ENCODE data around the gene ELP5. TPM values are rescaled to one million over a fixed set of nuclear protein-coding genes. Genes with fewer than 3 reads are reported as not detected.

Gene ELP5
- total and polyA plus RNA-seq, 2 experiments from 2014 or later: 38.3 to 41.4 TPM

GRCh38 chr17:7234083-7234951 lies 17.7 kb upstream of the ELP5 start, which contains the start of gene DVL2:
DVL2 (minus strand) TSS chr17:7234517; CDS start chr17:7234262, 255 bp downstream.
- Histone ChIP-seq H3K36me3 (ENCODE audit: insufficient read depth) (peaks cover 11% of the 10 kb centered on the region), H3F3A (replicated peaks; ENCODE audit: low read depth) (peaks cover 36% of the 10 kb centered on the region), H3K4me2 (peak within 1 kb of the TSS; percentile 97), H4K20me1 (replicated peaks; ENCODE audit: insufficient read depth) (peaks cover 37% of the 10 kb centered on the region), H3K4me1 (ENCODE audit: insufficient read depth) (peaks cover 21% of the 10 kb centered on the region), H3K27ac (ENCODE audit: low read depth) (peak within 1 kb of the TSS; percentile 85), H3K4me3 (peak within 1 kb of the TSS; percentile 97), H3K79me2 (replicated peaks; ENCODE audit: insufficient read depth) (peaks cover 74% of the 10 kb centered on the region), H2AFZ (peak within 1 kb of the TSS; percentile 88), H3K9me2 (ENCODE audit: insufficient read depth) (no peaks in the 10 kb centered on the region), H3K27me3 (ENCODE audit: insufficient read depth) (no peaks in the 10 kb centered on the region)
- H3K4me3 Mint-ChIP-seq: peak within 1 kb of the TSS; percentile 100
- peak; percentile 100 for TF ChIP-seq POLR2AphosphoS5 (IDR thresholded peaks at IDR 0.05; ENCODE audit: low read depth)
- TF ChIP-seq STAT1 (IDR thresholded peaks at IDR 0.05; ENCODE audit: unreplicated experiment): no peak
- peak; percentile 78 for TF ChIP-seq CREB1 (CRISPR knock-in tag; IDR thresholded peaks at IDR 0.05; ENCODE audit: low read depth)
- no peak for TF ChIP-seq EZH2phosphoT487 (IDR thresholded peaks at IDR 0.05; ENCODE audit: unreplicated experiment)
- TF ChIP-seq ZNF114 (CRISPR knock-in tag; IDR thresholded peaks at IDR 0.05): no peak
- TF ChIP-seq EZH2 (IDR thresholded peaks at IDR 0.05; ENCODE audit: low read depth, unreplicated experiment): no peak
- no peak for TF ChIP-seq CTCF (conservative IDR thresholded peaks at IDR 0.05; ENCODE audit: low read depth in 2 of 2)
- TF ChIP-seq, protein P1, sequence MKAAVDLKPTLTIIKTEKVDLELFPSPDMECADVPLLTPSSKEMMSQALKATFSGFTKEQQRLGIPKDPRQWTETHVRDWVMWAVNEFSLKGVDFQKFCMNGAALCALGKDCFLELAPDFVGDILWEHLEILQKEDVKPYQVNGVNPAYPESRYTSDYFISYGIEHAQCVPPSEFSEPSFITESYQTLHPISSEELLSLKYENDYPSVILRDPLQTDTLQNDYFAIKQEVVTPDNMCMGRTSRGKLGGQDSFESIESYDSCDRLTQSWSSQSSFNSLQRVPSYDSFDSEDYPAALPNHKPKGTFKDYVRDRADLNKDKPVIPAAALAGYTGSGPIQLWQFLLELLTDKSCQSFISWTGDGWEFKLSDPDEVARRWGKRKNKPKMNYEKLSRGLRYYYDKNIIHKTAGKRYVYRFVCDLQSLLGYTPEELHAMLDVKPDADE (IDR thresholded peaks at IDR 0.05): peak; percentile 61; the same call in 1 of the 2 replicates
- no peak for TF ChIP-seq JUNB (IDR thresholded peaks at IDR 0.05; ENCODE audit: unreplicated experiment)
- TF ChIP-seq, protein P2, sequence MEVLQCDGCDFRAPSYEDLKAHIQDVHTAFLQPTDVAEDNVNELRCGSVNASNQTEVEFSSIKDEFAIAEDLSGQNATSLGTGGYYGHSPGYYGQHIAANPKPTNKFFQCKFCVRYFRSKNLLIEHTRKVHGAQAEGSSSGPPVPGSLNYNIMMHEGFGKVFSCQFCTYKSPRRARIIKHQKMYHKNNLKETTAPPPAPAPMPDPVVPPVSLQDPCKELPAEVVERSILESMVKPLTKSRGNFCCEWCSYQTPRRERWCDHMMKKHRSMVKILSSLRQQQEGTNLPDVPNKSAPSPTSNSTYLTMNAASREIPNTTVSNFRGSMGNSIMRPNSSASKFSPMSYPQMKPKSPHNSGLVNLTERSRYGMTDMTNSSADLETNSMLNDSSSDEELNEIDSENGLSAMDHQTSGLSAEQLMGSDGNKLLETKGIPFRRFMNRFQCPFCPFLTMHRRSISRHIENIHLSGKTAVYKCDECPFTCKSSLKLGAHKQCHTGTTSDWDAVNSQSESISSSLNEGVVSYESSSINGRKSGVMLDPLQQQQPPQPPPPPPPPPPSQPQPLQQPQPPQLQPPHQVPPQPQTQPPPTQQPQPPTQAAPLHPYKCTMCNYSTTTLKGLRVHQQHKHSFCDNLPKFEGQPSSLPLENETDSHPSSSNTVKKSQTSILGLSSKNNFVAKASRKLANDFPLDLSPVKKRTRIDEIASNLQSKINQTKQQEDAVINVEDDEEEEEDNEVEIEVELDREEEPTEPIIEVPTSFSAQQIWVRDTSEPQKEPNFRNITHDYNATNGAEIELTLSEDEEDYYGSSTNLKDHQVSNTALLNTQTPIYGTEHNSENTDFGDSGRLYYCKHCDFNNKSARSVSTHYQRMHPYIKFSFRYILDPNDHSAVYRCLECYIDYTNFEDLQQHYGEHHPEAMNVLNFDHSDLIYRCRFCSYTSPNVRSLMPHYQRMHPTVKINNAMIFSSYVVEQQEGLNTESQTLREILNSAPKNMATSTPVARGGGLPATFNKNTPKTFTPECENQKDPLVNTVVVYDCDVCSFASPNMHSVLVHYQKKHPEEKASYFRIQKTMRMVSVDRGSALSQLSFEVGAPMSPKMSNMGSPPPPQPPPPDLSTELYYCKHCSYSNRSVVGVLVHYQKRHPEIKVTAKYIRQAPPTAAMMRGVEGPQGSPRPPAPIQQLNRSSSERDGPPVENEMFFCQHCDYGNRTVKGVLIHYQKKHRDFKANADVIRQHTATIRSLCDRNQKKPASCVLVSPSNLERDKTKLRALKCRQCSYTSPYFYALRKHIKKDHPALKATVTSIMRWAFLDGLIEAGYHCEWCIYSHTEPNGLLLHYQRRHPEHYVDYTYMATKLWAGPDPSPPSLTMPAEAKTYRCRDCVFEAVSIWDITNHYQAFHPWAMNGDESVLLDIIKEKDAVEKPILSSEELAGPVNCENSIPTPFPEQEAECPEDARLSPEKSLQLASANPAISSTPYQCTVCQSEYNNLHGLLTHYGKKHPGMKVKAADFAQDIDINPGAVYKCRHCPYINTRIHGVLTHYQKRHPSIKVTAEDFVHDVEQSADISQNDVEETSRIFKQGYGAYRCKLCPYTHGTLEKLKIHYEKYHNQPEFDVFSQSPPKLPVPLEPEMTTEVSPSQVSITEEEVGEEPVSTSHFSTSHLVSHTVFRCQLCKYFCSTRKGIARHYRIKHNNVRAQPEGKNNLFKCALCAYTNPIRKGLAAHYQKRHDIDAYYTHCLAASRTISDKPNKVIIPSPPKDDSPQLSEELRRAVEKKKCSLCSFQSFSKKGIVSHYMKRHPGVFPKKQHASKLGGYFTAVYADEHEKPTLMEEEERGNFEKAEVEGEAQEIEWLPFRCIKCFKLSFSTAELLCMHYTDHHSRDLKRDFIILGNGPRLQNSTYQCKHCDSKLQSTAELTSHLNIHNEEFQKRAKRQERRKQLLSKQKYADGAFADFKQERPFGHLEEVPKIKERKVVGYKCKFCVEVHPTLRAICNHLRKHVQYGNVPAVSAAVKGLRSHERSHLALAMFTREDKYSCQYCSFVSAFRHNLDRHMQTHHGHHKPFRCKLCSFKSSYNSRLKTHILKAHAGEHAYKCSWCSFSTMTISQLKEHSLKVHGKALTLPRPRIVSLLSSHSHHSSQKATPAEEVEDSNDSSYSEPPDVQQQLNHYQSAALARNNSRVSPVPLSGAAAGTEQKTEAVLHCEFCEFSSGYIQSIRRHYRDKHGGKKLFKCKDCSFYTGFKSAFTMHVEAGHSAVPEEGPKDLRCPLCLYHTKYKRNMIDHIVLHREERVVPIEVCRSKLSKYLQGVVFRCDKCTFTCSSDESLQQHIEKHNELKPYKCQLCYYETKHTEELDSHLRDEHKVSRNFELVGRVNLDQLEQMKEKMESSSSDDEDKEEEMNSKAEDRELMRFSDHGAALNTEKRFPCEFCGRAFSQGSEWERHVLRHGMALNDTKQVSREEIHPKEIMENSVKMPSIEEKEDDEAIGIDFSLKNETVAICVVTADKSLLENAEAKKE (CRISPR knock-in tag; IDR thresholded peaks at IDR 0.05): no peak
- TF ChIP-seq REST (IDR thresholded peaks at IDR 0.05; ENCODE audit: unreplicated experiment): no peak
- peak; percentile 42 for ATAC-seq
- peak; percentile 99 for DNase-seq (ENCODE audit: low spot score)
- peaks cover 52% of the 10 kb centered on the region for H3K36me3 Mint-ChIP-seq (ENCODE audit: low read depth)
- peaks cover 3% of the 10 kb centered on the region; the same call in 2 of the 3 replicates for H3K9me3 Mint-ChIP-seq
- H3K27me3 Mint-ChIP-seq (ENCODE audit: insufficient read depth, low read depth, poor library complexity): peaks cover 19% of the 10 kb centered on the region
- H3K27ac Mint-ChIP-seq: peak within 1 kb of the TSS; percentile 97
- H3K4me1 Mint-ChIP-seq: peaks cover 26% of the 10 kb centered on the region

All from GM23338 (cell line).